PFSK-1 (cell line): ENCODE data around the gene PCP4.

Source experiments
- FOXP2 ChIP-seq: optimal IDR thresholded peaks from 2 replicates; pipeline ENCODE3; 2011; ENCODE audit warnings: borderline replicate concordance, control low read depth, inconsistent platforms; ENCODE audit not compliant: insufficient read depth; ENCODE audit errors: extremely low read length, extremely low read depth
- POLR2AphosphoS5 ChIP-seq: IDR thresholded peaks from 2 replicates; pipeline ENCODE4 v1.6.1; 2012; ENCODE audit warnings: low read depth, mild to moderate bottlenecking, control low read depth, low read length, moderate library complexity
- REST ChIP-seq, 2 experiments: IDR thresholded peaks; 2 replicates each; pipeline versions ENCODE4 v1.6.1 to v1.8.0; 2011 to 2012; ENCODE audit warnings: low read depth in 2 of 2, low read length in 2 of 2, control low read depth in 1 of 2, inconsistent platforms in 1 of 2, mild to moderate bottlenecking in 1 of 2, moderate library complexity in 1 of 2; ENCODE audit not compliant: insufficient read depth in 1 of 2
- SIN3A ChIP-seq: IDR thresholded peaks from 2 replicates; pipeline ENCODE4 v1.6.1; 2012; ENCODE audit warnings: mild to moderate bottlenecking, low read length, moderate library complexity, borderline replicate concordance; ENCODE audit not compliant: insufficient read depth
- TAF1 ChIP-seq: IDR thresholded peaks from 2 replicates; pipeline ENCODE4 v1.6.1; 2012; ENCODE audit warnings: low read length, control low read depth, borderline replicate concordance; ENCODE audit not compliant: insufficient read depth

The PCP4 gene

GRCh38 chr21:39972976-39973770 is 105.9 kb downstream of the PCP4 start:
- TF ChIP-seq TAF1 (no peak), SIN3A (no peak), FOXP2 (no peak), REST (IDR thresholded peaks at IDR 0.05; ENCODE audit: insufficient read depth in 1 of 2, low read depth in 2 of 2, low read length in 2 of 2) (no peak), POLR2AphosphoS5 (no peak)

GRCh38 chr21:39976800-39977199 is 109.6 kb downstream of the PCP4 start:
- no peak for TF ChIP-seq REST (IDR thresholded peaks at IDR 0.05; ENCODE audit: insufficient read depth in 1 of 2, low read depth in 2 of 2, low read length in 2 of 2)
- TF ChIP-seq SIN3A = no peak
- no peak for TF ChIP-seq FOXP2
- no peak for TF ChIP-seq TAF1
- no peak for TF ChIP-seq POLR2AphosphoS5
